ENCODE results near the gene CACNA2D3. TPM values are rescaled to one million over a fixed set of nuclear protein-coding genes. Genes with fewer than 3 reads are reported as not detected.

The CACNA2D3 gene
- total RNA-seq, 4 donors from 2014 or later: 0.30 to 9.6 (median 3.9) TPM

- TF ChIP-seq EP300 (IDR thresholded peaks at IDR 0.05): no peak
- no peak for TF ChIP-seq CTCF (IDR thresholded peaks at IDR 0.05)
- no peak for TF ChIP-seq POLR2A (IDR thresholded peaks at IDR 0.05)
- no peaks in the 10 kb centered on the region for H3K9me3 ChIP-seq
Measured at GRCh38 chr3:54432975-54433374, 310.6 kb downstream of the CACNA2D3 start.

GRCh38 chr3:54433846-54434245, 311.5 kb downstream of the CACNA2D3 start:
- no peaks in the 10 kb centered on the region for H3K27me3 ChIP-seq
- 42 to 53% methylated on average over 6 of the region's 6 CpGs for WGBS, 2 donors
- TF ChIP-seq CTCF (IDR thresholded peaks at IDR 0.05): no peak
- TF ChIP-seq POLR2A (IDR thresholded peaks at IDR 0.05): no peak
- no peak for TF ChIP-seq EP300 (IDR thresholded peaks at IDR 0.05)
- no peaks in the 10 kb centered on the region for H3K36me3 ChIP-seq
- no peak overlapping the region for H3K27ac ChIP-seq
- no peaks in the 10 kb centered on the region for H3K9me3 ChIP-seq
- no peak overlapping the region for H3K4me3 ChIP-seq
- DNase-seq (ENCODE audit: low spot score in 2 of 2): no peak
- no peaks in the 10 kb centered on the region for H3K4me1 ChIP-seq

More at GRCh38 chr3:54432975-54433374, 310.6 kb downstream of the CACNA2D3 start:
- no peak for DNase-seq (ENCODE audit: low spot score in 2 of 2)
- Histone ChIP-seq H3K4me3 (no peak overlapping the region), H3K4me1 (peaks cover 0 to 2% (median 0%) of the 10 kb centered on the region in 4 donors), H3K27ac (no peak overlapping the region), H3K36me3 (no peaks in the 10 kb centered on the region), H3K27me3 (no peaks in the 10 kb centered on the region)
- WGBS, 2 donors: 49 to 52% methylated on average over 1 of the region's 1 CpG

- no peaks in the 10 kb centered on the region for H3K27me3 ChIP-seq
- DNase-seq (ENCODE audit: low spot score in 2 of 2): no peak
- H3K4me1 ChIP-seq: no peaks in the 10 kb centered on the region
- TF ChIP-seq CTCF (IDR thresholded peaks at IDR 0.05) (no peak), POLR2A (IDR thresholded peaks at IDR 0.05) (no peak), EP300 (IDR thresholded peaks at IDR 0.05) (no peak)
- no peaks in the 10 kb centered on the region for H3K36me3 ChIP-seq
- WGBS, 2 donors: 90 to 95% methylated on average over 2 of the region's 2 CpGs
- no peak overlapping the region for H3K4me3 ChIP-seq
- H3K9me3 ChIP-seq: no peaks in the 10 kb centered on the region
- H3K27ac ChIP-seq: no peak overlapping the region
Measured at GRCh38 chr3:54434756-54435155, 312.4 kb downstream of the CACNA2D3 start.

GRCh38 chr3:54437271-54437670, 314.9 kb downstream of the CACNA2D3 start:
- 41 to 47% methylated on average over 2 of the region's 2 CpGs for WGBS, 2 donors
- TF ChIP-seq CTCF (IDR thresholded peaks at IDR 0.05): no peak
- no peak for TF ChIP-seq EP300 (IDR thresholded peaks at IDR 0.05)
- no peak for TF ChIP-seq POLR2A (IDR thresholded peaks at IDR 0.05)
- no peaks in the 10 kb centered on the region for H3K9me3 ChIP-seq
- no peak overlapping the region for H3K4me3 ChIP-seq
- no peaks in the 10 kb centered on the region for H3K27me3 ChIP-seq
- DNase-seq (ENCODE audit: low spot score in 2 of 2): no peak
- H3K4me1 ChIP-seq: no peaks in the 10 kb centered on the region
- no peak overlapping the region for H3K27ac ChIP-seq
- H3K36me3 ChIP-seq: no peaks in the 10 kb centered on the region

GRCh38 chr3:54443561-54444161, 321.3 kb downstream of the CACNA2D3 start:
- Histone ChIP-seq H3K4me3 (no peak overlapping the region), H3K9me3 (no peaks in the 10 kb centered on the region), H3K4me1 (peaks cover 0 to 13% (median 0%) of the 10 kb centered on the region in 4 donors), H3K36me3 (no peaks in the 10 kb centered on the region), H3K27me3 (no peaks in the 10 kb centered on the region), H3K27ac (peak overlapping the region in 1 of 4 donors; percentile 9)
- no peak for DNase-seq (ENCODE audit: low spot score in 2 of 2)
- TF ChIP-seq EP300 (IDR thresholded peaks at IDR 0.05) (no peak), CTCF (IDR thresholded peaks at IDR 0.05) (no peak), POLR2A (IDR thresholded peaks at IDR 0.05) (no peak)
- WGBS, 2 donors: 75 to 78% methylated on average over 11 of the region's 11 CpGs

Data from tibial nerve (tissue), 4 donors.